Osteoblast (primary cell): ENCODE measurements around the gene ECD. TPM values are rescaled to one million over a fixed set of nuclear protein-coding genes. Genes with fewer than 3 reads are reported as not detected.

Experiments used
- DNase-seq: peaks from one replicate; pipeline ENCODE4 v3.0.0; 2011; ENCODE audit warnings: low spot score, mixed read lengths; ENCODE audit not compliant: insufficient read length; ENCODE audit errors: missing footprints
- H2AFZ ChIP-seq: 2 replicates; pipeline ENCODE4 v1.6.0; 2011; ENCODE audit warnings: mild to moderate bottlenecking, low read length
- H3K27ac ChIP-seq: 2 replicates; pipeline ENCODE4 v1.5.1; 2011; ENCODE audit warnings: mild to moderate bottlenecking, low read depth, low read length, moderate library complexity
- H3K27me3 ChIP-seq: 2 replicates; pipeline ENCODE4 v1.6.0; 2012; ENCODE audit warnings: mild to moderate bottlenecking, control low read depth, inconsistent platforms, low read length, moderate library complexity; ENCODE audit not compliant: insufficient read depth
- H3K36me3 ChIP-seq: 2 replicates; pipeline ENCODE4 v1.5.1; 2011; ENCODE audit warnings: mild to moderate bottlenecking, low read length, control low read depth, moderate library complexity; ENCODE audit not compliant: insufficient read depth
- H3K4me1 ChIP-seq: 2 replicates; pipeline ENCODE4 v1.5.1; 2011; ENCODE audit warnings: mild to moderate bottlenecking, low read length, control low read depth, moderate library complexity; ENCODE audit not compliant: insufficient read depth
- H3K4me2 ChIP-seq: 2 replicates; pipeline ENCODE4 v1.6.0; 2011; ENCODE audit warnings: mild to moderate bottlenecking, low read length; ENCODE audit not compliant: insufficient read depth
- H3K4me3 ChIP-seq: fragments of 200-600 bp; sonication (generic); 3 replicates; pipeline ENCODE4 v1.5.1; 2012; ENCODE audit warnings: mild to moderate bottlenecking, low read length, inconsistent platforms; ENCODE audit not compliant: insufficient read depth
- H3K79me2 ChIP-seq: 2 replicates; pipeline ENCODE4 v1.6.0; 2012; ENCODE audit warnings: mild to moderate bottlenecking, low read length, control low read depth, inconsistent platforms; ENCODE audit not compliant: insufficient read depth
- H3K9me3 ChIP-seq: 2 replicates; pipeline ENCODE4 v1.5.1; 2011; ENCODE audit warnings: low read depth, low read length, control low read depth
- H4K20me1 ChIP-seq: 2 replicates; pipeline ENCODE4 v1.6.0; 2012; ENCODE audit warnings: mild to moderate bottlenecking, low read length, control low read depth; ENCODE audit not compliant: insufficient read depth
- CTCF ChIP-seq: IDR thresholded peaks from 2 replicates; pipeline ENCODE4 v1.5.1; 2011; ENCODE audit warnings: mild to moderate bottlenecking, low read depth, low read length, moderate library complexity; ENCODE audit errors: extremely low read depth
- total RNA-seq: library from RNA; depleted of rRNA; stranded (reverse); fragments of >200 nt; gene quantifications from 2 replicates; pipeline ENCODE4 v1.2.3, GENCODE V29; 2012

Gene ECD
- total RNA-seq, 1 donor = 35.5 TPM

DNA sequence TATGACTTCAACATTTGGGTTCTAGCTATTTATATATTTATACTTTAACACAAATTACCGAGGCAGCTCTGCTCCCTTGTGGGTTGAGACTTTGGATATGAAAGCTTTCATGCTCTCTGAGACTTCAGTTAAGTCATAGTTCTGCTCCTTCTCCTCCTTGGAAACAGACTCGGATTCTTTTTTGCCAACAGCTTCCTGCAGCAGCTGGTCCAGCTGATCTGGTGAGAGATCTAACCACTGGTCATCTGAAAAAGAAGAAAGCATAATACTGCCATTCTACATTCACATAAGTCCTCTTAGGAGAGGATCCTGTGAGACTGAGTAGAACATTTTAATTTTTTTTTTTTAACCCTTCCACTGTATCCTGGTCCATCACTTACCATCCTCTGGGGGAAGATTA, 28.6 kb downstream of the ECD start:
- Histone ChIP-seq H3K4me1 (no peaks in the 10 kb centered on the region), H3K79me2 (no peaks in the 10 kb centered on the region), H3K27ac (no peak overlapping the region), H3K36me3 (peaks cover 73% of the 10 kb centered on the region), H2AFZ (no peak overlapping the region), H3K4me3 (no peak overlapping the region), H3K9me3 (no peaks in the 10 kb centered on the region), H3K4me2 (no peak overlapping the region), H3K27me3 (no peaks in the 10 kb centered on the region), H4K20me1 (no peaks in the 10 kb centered on the region)
- no peak for TF ChIP-seq CTCF
- no peak for DNase-seq

DNA sequence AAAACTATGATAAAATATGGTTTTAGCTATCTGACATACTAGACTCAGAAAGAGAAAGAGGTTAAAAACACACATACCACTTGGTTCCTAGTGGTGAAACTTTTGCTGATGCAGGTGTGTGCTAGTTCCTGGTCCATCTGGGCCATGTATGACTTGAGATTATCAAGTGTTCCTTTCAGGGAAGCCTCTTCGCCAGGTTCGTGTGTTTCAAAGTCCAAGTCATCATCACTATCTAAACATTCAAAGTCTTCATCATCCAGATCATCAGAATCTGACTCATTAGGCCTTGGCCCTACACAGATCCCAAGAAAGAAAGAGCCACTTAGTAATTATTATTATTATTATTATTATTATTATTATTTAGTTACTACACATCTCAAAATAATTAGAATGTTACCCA, 31.2 kb downstream of the ECD start:
- no peak overlapping the region for H3K4me2 ChIP-seq
- H3K36me3 ChIP-seq = peaks cover 76% of the 10 kb centered on the region
- H3K27ac ChIP-seq = no peak overlapping the region
- H3K27me3 ChIP-seq = no peaks in the 10 kb centered on the region
- H4K20me1 ChIP-seq = no peaks in the 10 kb centered on the region
- DNase-seq = no peak
- no peaks in the 10 kb centered on the region for H3K4me1 ChIP-seq
- TF ChIP-seq CTCF = no peak
- no peak overlapping the region for H2AFZ ChIP-seq
- no peaks in the 10 kb centered on the region for H3K9me3 ChIP-seq
- H3K4me3 ChIP-seq = no peak overlapping the region
- H3K79me2 ChIP-seq = no peaks in the 10 kb centered on the region

DNA sequence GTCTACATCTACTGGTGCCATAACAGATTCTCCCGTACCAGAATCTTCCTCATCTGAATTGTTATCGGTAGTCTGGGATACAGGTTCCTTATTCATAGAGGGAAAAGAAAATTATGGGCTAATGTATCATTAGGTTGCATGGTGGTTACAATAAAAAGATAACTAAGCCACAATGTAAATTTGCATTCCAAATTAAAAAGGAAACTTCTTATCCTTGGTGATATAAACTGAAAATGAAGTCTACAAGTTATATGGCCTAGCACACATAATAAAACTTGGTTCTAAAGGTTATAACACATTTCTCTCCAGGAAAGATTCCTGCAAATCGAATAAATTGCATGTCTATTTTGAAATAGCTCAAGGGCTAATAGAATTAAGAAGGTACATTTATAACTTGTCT, 33.1 kb downstream of the ECD start:
- DNase-seq = no peak

More for the DNA sequence above, 33.1 kb downstream of the ECD start:
- H3K4me3 ChIP-seq = no peak overlapping the region
- H3K36me3 ChIP-seq = peaks cover 81% of the 10 kb centered on the region
- no peak overlapping the region for H2AFZ ChIP-seq
- no peak overlapping the region for H3K4me2 ChIP-seq
- H3K9me3 ChIP-seq = no peaks in the 10 kb centered on the region
- H3K4me1 ChIP-seq = no peaks in the 10 kb centered on the region
- H3K27me3 ChIP-seq = no peaks in the 10 kb centered on the region
- TF ChIP-seq CTCF = no peak
- no peaks in the 10 kb centered on the region for H3K79me2 ChIP-seq
- no peaks in the 10 kb centered on the region for H4K20me1 ChIP-seq
- no peak overlapping the region for H3K27ac ChIP-seq
